Measurements from ENCODE around the gene SPON2.

SPON2 gene

DNA sequence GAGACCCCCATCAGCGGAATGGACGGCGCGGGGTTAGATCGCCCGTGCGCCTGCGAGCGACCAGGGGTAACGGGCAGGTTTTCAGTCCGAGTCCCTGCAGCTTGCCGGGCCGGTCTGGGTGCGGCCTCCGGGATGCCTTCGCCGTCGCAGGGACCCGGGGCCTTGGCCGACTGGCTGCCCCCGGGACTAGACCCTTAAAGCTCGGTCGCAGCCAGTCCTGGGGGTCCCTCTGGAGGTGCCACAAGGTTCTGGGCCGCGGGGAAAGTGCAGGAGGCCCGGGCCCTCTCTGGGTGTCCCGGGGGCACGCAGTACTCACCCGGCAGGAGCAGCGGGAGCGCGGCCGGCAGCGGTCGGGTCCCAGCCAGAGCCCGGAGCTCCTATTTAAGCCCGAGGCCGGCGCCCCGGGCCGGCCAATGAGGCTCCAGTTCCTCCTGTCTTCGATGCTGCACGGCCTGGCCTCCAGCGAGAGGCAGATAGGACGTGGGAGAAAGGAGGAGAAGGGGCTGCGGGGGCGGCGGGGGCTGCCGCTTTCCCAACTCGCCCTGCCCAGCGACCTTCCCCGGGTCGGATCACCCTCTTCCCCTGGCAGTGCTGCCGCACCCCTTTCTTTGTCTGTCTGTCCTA is at the start of gene SPON2:
Gene SPON2, minus strand, starts transcription at position 356 of the 624 bp plus-strand sequence.
- DNase-seq, result peak in 1 of 6 experiments; percentile 48

DNA sequence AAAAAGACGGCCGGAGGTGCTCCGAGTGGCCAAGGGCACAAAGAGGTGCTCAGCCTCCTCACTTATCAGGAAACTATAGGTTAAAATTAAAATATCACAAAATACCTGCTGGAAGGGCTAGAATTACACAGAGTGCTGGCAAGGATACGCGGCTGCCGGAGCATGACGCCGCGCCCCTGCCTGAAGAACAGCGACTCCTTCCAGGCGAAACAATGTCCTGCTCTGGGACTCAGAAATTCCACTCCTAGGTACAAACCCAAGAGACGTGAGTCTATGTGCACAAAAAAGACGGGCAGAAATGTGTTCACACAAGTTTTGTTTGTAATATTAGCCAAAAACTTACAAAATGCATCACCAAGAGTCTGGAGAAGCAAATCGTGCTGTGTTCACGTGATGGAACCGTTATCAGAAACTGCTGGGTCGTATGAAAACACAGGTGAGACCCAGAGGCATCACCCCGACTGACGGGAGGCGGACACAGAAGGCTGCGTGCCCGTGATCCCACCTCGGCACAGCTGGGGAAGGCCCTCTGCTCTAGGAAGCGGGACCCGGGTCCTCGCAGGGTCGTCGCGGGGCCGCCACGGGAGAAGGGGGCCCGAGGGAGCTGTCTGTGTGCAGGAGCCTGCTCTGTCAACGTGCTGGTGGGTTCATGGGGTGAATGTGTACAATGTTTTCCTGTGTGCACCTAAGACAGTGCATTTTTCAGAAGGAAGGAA is 48.9 kb upstream of the SPON2 start:
- DNase-seq, result no peak

DNA sequence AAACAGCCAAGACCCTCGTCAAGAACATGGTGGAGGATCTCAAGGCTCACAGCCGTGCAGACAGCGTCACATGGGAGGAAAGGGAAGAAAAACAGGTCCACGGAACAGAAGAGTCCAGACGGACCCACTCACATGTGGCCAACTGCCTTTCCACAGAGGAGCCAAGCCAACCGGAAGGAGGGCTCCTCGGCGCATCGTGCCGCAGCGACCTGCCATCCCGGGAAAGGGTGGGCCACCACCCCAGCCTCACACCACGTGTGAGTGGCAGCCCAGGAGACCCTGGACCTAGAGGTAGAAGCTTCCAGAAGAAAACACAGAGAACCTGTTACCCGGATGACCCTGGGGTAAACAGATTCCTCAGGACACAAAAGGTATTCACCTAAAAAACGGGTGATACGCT is 48.2 kb upstream of the SPON2 start:
- no peak for DNase-seq

DNA sequence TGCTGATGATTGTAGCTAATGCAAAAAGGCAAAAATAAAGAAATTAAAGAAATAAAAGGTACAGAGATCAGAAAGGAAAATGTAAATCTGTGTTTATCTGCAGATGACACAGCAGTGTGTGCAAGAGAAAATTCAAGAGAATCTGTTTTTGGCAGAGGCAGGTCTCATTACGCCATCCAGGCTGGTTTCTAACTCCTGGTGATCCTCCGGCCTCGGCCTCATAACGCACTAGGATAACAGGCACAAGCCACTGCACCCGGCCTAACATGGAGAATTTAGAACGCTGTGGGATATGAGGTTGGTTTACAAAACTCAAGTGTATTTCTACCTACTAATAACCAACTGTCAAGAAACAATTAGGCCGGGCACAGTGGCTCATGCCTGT is 47.2 kb upstream of the SPON2 start:
- no peak for DNase-seq

DNA sequence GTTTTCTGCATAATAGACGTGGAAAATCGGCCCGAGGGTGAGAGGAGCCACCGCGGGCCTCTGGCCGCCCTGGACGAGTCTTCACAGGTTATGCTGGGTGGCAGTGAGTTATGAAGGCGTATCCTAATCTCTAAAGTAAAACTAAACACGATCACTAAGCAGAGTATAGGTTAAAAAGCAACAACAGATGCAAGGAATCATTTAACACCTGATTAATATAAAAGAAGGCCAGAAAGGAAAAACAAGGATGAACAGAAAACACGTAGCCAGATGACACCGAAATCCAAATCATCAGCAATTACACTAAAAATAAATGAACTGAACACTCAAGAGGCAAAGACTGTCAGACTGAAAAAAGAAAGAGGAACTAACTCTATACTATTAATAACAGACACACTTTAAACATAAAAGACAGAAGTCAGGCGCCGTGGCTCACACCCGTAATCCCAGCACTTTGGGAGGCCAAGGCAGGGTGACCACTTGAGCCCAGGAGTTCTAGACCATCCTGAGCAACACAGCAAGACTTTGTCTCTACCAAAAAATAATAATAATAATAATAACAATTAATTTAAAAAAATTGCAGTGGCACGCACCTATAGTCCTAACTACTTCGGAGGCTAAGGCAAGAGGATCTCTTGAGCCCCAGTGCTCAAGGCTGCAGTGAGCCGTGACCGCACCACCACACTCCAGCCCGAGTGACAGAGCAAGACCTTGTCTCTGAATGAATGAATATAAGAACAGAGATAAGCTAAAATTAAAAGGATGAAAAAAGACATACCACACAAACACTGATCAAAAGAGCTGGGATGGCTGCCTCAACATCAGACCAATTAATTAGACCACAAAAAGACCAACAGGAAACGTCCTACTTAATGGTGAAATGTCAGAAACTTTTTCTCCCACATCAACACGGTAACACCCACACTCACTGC is 46.5 kb upstream of the SPON2 start:
- DNase-seq, result no peak

DNA sequence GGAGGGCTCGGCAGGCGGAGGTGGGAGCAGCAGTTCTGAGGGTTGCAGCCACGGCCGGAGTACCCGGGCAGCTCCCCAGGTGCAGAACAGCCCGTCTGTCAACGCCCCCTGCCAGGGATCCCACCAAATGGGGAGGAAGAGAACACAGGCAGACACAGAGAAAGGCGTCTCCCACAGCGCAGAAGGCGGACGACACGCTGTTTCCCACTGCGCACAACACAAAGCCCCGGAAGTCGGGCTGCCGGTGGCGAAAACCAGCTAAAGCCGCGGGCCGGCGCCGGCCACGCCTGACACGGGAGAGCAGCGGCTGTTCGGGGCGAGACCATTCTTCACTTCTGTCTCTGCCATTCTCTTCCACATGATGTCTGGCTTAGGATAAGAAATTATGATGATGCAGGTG is 45.0 kb upstream of the SPON2 start:
- no peak for DNase-seq

DNA sequence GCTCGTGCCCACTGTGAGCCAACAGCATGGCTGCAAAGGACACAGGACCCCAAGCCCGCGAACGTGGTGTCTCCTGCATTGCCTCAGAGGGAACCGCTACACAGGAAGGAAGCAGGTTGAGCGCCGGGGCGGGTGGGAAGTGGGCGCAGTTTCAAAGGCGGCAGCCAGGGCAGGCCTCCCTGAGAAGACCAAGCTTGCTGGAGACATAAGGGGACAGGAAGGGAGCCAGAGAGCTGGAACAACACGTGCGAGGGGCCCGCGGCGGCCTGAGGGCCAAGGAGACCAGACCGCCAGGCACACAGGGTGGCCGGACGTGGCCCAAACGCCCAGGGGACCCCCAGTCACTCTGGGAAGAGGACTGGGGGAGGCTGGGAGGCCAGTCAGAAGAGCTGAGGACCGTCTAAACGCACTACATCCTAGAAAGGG is 44.5 kb upstream of the SPON2 start:
- DNase-seq, result peak; percentile 22 to 76 (median 56)

DNA sequence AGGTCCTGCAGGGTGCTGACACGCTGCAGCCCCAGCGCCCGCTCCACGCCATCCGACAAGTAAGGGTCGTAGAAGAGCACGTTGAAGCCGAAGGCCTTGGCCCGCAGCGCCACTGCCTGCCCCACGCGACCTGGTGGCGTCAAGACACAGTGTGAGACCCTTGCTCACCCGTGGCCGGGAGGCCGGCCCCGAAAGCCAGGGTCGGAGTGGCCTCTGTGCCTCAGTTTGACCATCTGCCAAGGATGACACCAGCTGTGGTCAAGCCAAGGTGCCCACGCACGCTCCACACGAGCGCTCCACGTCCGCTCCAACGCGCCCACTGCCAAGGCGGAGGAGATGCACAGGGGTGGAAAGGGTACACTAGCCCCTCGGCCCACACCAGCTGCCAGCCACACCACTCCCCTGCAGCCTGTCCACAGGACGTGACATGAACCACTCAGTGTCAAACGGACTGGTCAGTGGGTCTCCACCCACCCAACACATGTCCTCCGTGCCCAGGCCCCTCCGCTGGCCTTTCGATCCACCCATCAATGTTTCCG is 43.8 kb upstream of the SPON2 start:
- DNase-seq, result no peak

DNA sequence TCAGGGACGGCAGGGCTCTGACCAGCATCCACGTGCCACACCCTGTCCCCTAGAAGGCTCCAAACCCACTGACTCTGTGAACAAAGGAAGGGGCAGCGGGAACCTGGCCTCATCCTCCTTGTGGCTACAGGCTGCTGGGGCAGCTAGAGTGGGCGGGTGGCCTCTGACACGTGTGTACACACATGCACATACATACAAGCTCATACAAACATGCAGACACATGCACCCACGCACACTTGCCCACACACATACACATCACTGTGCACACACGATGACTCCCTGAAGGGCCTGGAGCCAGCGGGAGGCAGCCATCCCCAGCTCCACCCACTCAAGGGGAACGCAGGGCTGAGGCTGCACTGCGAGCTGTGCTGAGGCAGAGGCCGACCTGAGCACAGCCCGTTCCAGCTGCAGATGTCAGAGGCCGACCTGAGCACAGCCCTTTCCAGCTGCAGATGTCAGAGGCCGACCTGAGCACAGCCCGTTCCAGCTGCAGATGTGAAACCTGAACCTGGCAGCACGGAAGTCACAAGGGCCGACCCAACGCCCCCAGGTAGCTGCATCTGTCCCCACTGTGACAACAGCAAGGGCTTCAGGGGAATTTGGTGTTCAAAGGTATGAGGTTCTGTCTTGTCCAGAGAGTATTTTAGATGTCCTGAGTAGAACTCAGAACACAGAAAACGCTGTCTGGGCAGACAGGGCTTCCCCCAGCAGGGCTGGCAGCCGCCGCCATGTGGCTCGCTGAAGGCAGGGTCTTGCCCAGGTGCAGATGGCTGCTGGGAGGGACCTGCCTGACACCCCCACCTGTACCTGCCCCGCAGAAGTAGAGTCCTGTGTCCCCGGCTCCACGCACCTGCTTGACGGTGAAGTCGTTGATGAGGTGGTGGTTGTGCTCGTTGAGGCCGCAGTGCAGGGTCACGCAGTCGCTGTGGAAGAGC is 43.0 kb upstream of the SPON2 start:
- no peak for DNase-seq

DNA sequence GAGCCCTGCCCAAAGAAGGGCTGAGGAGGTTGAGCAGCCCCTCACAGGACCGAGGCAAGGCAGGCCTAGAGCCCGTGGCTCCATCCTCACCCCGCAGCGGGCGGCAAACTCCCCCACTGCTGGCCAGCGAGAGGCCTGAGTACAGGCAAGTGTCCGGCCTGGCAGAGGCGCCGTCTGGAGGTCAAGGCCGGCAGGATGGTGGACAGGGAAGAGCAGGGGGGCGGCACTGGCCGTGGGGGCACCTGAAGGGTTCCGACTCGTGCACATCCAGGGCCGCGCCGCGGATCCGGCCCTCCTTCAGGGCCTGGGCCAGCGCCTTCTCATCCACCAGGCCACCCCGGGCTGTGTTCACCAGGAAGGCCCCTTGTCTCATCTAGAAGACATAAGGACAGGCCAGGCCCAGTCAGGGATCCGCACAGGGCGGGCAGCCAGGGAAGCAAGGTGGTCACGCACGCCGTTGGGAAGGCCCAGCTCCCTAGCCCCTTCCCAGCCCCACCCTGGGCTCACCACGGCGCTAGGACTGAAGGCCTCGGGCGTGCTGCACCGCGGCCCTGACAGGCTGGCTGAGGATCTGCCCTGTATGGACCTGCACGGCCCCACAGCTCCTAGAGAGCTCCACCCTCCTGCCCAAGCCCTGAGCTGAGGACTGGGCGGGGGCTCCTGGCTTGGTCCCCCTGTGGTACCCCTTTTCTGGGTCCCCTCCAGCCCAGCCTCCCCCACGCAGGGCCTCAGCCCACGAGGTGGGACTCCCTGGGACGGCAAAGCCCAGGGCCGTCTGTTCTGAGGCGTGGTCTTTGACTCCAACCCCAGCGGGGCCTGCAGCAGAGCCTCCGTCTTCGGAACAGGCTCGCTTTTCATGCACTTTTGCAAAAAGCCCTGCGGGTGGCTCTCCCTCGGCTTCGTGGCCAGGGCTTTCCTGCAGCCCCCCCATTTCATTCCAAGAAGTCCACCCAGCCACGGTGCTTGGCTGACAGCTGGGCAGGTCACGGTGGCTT is 42.0 kb upstream of the SPON2 start:
- no peak for DNase-seq

DNA sequence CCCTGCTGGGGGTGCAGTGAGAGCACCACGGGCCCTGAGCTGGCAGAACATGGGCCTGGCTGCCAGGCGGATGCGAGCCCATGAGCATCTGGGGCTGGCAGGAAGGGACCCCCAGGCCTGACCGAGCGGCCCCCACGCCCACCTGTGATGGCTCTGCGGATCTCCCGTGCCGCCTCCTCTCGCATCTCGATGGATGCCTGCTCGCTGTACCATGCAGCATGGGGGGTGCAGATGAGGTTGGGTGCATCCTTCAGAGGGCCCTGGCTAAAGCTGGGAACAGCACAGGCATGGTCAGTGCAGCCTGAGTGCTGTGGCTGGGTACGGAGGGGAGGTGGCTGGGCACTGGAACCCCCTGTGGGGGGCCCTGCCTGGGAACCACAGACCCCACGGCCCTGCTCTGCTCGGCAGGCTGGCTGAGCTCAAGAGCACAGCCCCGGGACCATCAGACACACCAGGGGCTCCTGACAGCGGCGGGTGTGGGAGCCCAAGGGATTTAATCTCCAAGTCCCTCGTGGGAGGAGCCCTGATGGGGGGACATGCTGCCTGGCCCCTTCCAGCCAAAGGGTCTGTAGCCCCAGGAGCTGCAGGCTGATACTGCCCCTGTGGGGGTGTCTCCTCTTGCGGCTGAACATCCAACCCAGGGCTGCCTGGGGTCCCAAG is 41.1 kb upstream of the SPON2 start:
- no peak for DNase-seq

DNA sequence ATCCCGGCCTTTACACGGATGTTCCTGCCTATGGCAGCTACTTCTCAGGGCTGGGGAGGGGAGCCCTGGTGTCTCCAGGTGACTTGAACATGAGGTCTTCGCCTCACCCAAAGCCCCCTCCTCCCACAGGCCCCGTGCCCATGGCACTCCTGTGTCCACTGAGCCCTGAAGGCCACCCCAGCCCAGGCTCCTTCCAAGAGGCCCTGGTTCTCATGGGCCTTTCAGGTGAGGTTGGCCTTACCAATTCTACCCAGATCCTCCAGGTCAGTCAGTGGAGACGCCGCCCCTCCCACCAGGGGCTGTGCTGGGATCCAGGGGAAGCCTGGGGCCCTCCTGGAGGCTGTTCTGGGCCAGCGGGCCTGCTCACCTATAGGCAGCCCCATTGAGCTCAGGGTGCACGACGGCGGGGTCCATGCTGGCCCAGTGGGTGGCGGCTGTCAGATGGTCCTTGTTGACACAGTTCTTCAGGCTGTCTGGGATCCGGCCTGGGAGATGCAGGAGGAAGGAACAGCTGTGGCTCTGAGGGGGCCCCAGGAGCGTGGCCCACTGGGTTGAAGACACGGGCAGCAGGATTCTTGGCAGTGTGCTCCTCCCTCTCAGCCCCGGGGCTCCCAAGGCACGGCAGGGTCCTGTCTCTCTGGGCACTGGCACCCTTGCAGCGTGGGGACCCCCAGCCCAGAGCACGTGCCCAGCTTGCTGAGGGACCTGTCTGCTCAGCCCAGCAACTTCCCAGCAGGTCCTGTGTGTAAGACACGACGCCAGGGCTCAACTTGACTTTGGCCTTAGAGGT is 40.4 kb upstream of the SPON2 start:
- no peak for DNase-seq

DNA sequence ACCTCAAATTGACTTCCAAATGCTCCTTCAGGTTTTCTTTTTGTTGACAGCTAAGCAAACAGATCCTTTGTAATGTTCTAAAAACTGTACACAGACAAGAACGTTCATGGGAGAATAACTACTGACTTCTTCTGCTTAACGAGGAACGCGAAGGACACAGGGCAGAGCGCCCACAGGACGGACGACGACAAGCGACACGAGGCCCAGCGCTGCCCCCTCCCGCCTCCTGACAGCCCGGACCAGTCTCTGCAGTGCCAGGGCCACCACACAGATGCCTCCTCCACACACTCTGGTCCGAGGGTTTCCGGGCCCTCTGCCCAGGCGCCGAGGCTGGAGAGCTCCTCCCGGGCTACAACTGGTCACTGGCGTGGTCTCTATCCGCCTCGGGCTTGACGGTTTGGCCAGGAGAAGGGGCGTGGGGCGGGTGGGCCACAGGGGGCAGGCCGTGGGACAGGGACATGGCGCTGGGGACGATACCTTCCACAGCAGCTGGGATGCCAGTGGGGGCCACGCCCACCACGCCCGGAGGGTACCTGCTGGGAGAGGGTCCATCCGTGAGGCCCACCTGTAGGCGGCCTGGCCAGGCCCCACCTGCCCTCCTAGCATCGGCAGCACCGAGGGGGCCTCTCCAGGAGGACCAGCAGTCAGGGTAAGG is 39.6 kb upstream of the SPON2 start:
- no peak for DNase-seq

DNA sequence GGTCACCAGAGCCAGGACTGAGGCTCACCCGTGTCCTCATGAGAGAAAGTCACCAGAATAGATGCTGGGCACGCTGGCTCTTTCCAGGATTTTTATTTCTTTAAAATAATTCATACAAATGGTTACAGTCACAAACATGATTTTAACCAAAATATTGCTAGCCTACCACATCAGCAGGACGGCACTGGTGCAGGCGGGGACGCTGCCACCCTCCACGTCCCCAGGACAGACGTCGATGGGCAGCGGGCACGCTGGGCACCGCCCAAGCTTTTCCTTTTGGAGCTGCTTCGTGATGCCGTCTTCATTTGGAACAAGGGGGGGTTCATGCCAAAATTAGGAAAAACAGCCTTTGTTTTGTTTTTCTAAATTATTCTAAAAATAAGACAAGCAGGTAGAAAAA is 39.0 kb upstream of the SPON2 start:
- no peak for DNase-seq

DNA sequence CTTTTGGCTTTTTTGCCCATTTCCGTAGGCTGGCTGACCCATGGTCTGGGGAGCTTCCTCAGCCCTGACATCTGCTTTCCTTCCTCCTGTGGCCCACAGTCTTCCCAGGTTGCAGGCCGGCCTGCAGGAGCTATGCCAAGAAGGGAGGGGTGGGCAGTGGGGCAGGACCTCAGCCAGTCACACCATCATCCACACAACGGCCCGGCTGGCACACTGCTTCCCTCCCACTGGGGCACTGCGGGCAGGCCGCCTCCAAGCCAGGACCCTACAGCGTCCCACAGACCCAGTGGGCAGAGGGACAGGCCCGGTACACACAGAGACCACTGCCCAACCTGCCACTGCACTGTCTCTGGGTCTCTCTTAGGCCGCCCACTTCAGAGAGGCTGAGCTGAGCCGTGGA is 38.6 kb upstream of the SPON2 start:
- DNase-seq, result no peak

DNA sequence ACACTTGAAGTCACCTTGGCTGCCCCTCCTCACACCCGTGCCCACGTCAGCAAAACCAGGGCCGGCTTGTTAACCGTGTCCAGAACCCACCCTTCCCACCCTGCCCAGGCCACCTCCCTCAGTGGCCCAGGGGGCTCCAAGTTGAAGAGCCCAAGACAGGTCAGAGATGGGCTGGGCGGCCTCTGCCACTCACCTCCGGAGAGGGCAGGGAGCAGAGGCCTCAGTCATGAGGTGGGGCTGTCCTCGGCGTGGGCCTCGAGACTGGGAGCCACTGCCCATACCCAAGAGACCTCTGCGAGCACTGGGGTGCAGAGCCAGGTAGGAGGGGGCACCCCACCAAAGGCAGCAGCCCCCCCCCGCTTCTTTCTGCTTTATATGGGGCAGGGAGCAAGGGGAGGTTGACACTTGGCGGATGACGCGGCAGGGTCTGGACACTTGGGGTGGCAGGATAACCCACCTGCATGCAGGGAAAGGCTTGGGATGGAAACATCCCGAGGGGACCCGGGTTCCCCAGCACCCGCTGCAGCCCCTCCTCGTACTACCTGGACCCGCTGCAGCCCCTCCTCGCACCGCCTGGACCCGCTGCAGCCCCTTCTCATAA is 38.0 kb upstream of the SPON2 start:
- DNase-seq, result no peak

DNA sequence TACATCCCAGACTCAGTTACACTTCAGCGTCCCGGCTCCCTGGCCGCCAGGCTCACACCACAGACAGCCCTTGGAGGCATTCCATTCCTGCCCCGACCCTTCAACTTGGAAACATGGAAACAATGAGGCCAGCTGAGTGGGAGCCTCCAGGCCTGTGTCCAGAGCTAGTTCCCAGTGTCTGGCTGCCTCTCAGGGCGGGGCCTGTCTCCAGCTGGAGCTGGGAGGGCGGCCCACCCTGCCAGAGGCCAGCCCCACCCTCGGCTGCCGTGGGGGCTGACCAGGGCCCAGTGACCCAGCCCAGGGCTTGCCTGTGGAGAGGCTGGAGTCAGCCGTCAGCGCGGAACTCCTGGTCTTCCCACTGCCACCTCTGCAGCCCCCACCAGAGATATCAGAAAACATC is 37.4 kb upstream of the SPON2 start:
- no peak for DNase-seq

DNA sequence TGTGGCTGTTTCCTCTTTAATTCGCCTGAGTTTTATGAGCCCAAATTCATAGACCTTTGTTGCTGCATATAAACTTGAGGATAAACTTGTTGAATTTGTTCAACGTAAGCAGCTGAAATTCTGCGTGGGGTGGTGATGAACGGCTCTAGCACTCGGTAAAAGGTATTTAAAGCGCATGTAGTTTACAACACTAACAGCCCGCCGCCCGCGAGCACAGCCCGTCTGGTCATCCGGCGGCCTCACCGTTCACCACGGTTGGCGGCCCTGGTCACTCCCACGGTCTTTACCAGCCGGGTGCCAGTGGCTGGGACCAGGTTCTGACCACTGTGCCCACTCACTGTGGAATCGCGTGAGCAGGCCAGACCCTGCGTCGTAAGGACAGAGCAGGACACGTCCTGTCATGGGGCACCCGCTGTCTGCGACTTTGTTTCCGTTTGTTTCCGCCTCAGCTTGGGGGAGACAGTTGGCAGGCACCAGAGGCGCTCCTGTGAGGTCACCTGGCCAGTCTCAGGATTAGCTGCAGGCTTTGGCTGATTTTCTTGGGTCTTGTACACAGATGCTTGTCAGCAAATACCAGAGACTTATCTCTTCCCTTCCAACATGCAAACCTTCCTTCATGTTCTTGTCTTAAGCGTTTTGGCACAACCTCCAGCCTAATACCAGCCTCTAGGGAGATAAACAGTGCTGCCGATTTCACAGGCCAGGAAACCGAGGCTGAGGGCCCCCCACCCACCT is 36.8 kb upstream of the SPON2 start:
- no peak for DNase-seq

Data from stimulated activated naive CD4-positive, alpha-beta T cell (primary cell).